ENCODE data around the gene TBX1. TPM values are rescaled to one million over a fixed set of nuclear protein-coding genes. Genes with fewer than 3 reads are reported as not detected.

Gene TBX1
- polyA plus RNA-seq, 3 donors: 0.52 to 4.9 (median 1.8) TPM

GRCh38 chr22:19815093-19815822 lies 54.7 kb downstream of the TBX1 start:
- H3K27ac ChIP-seq (ENCODE audit: low read depth, low read length): no peak overlapping the region
- WGBS, 3 donors: 82 to 87% (median 84%) methylated on average over 18 of the region's 18 CpGs

- no peak overlapping the region for H3K27ac ChIP-seq (ENCODE audit: low read depth, low read length)
- 89 to 91% (median 91%) methylated on average over 16 of the region's 16 CpGs for WGBS, 3 donors
Measured at GRCh38 chr22:19815823-19816290, 55.3 kb downstream of the TBX1 start.

DNA sequence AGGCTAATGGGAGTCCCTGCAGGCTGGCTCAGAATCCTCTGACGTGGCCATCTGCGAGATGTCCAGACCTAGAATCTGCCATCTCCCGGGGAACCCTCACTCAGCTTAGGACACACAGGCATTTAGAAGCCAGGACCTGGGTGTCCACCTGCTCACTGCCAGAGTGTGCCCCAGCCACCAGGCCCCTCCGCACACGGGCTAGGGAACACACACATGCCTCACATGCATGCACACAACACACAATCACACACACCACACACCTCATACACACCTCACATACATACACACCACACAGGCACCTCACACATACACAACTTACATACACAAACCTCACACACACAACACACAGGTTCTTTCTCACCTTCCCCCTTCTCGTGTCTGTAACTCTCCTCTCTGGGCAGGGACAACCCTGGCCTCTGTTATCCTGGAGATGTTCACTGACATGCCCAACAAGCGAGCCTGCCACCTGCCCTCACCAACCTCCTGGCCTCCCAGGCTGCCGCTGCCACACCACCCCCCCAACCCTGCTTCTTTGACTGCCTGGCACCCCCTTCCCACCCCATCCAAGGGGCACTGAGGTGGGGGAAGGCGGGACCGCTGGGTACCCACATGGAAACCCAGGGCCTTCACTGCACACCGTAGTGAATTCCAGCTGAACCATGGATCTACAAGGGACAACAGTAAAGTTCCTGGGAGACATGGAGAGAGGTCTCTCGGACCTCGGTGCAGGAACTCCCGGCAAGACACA lies 56.0 kb downstream of the TBX1 start:
- 93 to 96% (median 95%) methylated on average over 14 of the region's 14 CpGs for WGBS, 3 donors
- H3K27ac ChIP-seq (ENCODE audit: low read depth, low read length): no peak overlapping the region

Other genes starting within 250 kb of the TBX1 start
- gene CLDN5, start 236.4 kb upstream of the TBX1 start, polyA plus RNA-seq: 100 to 1,000 TPM in 2 of 3 donors, 10 to 100 TPM in 1; 33.8 to 221 (median 199) TPM
- 10 to 100 TPM in 1 of 3 donors, 1 to 10 TPM in 2; 5.3 to 18.8 (median 7.5) TPM for gene SEPTIN5, start 46.3 kb upstream of the TBX1 start, polyA plus RNA-seq
- 1 to 10 TPM in 2 of 3 donors, under 1 TPM in 1; 0.63 to 3.6 (median 1.7) TPM for gene GP1BB, start 37.2 kb upstream of the TBX1 start, polyA plus RNA-seq
- gene GNB1L, start 94.1 kb downstream of the TBX1 start, polyA plus RNA-seq: 1 to 10 TPM; 3.5 to 6.6 (median 4.3) TPM
- 1 to 10 TPM; 3.1 to 4.3 (median 3.8) TPM for gene RTL10, start 94.1 kb downstream of the TBX1 start, polyA plus RNA-seq
- gene COMT, start 181.0 kb downstream of the TBX1 start, polyA plus RNA-seq: 100 to 1,000 TPM in 2 of 3 donors, 10 to 100 TPM in 1; 70.9 to 173 (median 133) TPM
- 10 to 100 TPM; 13.6 to 21.8 (median 16.6) TPM for gene TXNRD2, start 181.0 kb downstream of the TBX1 start, polyA plus RNA-seq

Measured in adipose tissue (tissue), 3 donors.